ENCODE data around the gene MIA2. TPM values are rescaled to one million over a fixed set of nuclear protein-coding genes. Genes with fewer than 3 reads are reported as not detected.

MIA2 gene
- polyA plus RNA-seq, 1 of the 3 experiments (the other 2 are of a cell fraction) = 2.6 TPM

DNA sequence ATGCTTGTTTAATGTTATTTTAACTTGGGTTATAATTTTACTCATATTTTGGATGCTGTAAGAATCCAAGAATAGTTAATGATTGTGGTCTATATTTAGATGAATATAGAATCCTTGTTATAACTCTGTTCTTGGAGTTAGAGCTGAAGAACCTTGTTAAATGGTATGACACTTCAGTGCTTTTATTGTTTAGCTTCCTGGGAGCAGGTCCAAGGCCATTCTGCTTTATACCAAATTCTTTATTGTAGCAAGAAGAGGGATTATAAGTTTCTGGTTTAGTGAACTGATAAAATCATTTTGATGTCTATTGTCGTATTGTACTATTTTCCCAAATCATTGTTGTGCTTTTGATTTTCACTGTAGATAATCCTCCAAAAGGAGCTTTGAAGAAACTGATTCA lies 69.4 kb downstream of the MIA2 start:
- Histone ChIP-seq H3K27ac (ENCODE audit: low read depth in 2 of 2, low read length in 1 of 2) (no peak overlapping the region), H3K4me3 (ENCODE audit: low read depth in 2 of 2, low read length in 1 of 2) (no peak overlapping the region), H3K4me1 (ENCODE audit: control insufficient read depth in 1 of 2, insufficient read depth in 2 of 2, low read depth in 1 of 2, low read length in 1 of 2) (peaks cover 0 to 4% of the 10 kb centered on the region in 2 experiments; a peak in 1 of 4 replicates), H3K9me3 (no peaks in the 10 kb centered on the region), H3K79me2 (ENCODE audit: insufficient read depth) (no peaks in the 10 kb centered on the region), H2AFZ (ENCODE audit: low read depth) (no peak overlapping the region), H3K27me3 (ENCODE audit: insufficient read depth) (no peaks in the 10 kb centered on the region), H3K4me2 (no peak overlapping the region), H3K36me3 (replicated peaks in 1 of 2; ENCODE audit: control insufficient read depth in 1 of 2, insufficient read depth in 2 of 2, low read length in 1 of 2) (peaks cover 0 to 4% of the 10 kb centered on the region in 2 experiments), H4K20me1 (ENCODE audit: insufficient read depth) (no peaks in the 10 kb centered on the region), H3F3A (replicated peaks; ENCODE audit: insufficient read depth) (no peaks in the 10 kb centered on the region), H3K9ac (no peak overlapping the region), H3K9me2 (no peaks in the 10 kb centered on the region)
- ChIA-PET CTCF (no interaction called here), POLR2A (no interaction called here)
- no peak for DNase-seq
- 83% methylated on average over 1 of the region's 1 CpG for WGBS (ENCODE audit: low lambda C conversion rate)
- TF ChIP-seq GABPA (IDR thresholded peaks at IDR 0.05; ENCODE audit: low read depth) = no peak
- TF ChIP-seq RXRA (IDR thresholded peaks at IDR 0.05; ENCODE audit: borderline replicate concordance, low read depth) = no peak
- TF ChIP-seq MXI1 (IDR thresholded peaks at IDR 0.05; ENCODE audit: low read depth, low read length) = no peak
- TF ChIP-seq TCF12 (IDR thresholded peaks at IDR 0.05) = no peak
- no peak for TF ChIP-seq EP300 (IDR thresholded peaks at IDR 0.05; ENCODE audit: borderline replicate concordance in 1 of 2, low read depth in 1 of 2, low read length in 1 of 2)
- no peak for TF ChIP-seq POLR2AphosphoS5 (IDR thresholded peaks at IDR 0.05; ENCODE audit: low read depth, low read length)
- no peak for TF ChIP-seq ELF1 (IDR thresholded peaks at IDR 0.05)
- TF ChIP-seq, protein P1, sequence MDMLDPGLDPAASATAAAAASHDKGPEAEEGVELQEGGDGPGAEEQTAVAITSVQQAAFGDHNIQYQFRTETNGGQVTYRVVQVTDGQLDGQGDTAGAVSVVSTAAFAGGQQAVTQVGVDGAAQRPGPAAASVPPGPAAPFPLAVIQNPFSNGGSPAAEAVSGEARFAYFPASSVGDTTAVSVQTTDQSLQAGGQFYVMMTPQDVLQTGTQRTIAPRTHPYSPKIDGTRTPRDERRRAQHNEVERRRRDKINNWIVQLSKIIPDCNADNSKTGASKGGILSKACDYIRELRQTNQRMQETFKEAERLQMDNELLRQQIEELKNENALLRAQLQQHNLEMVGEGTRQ (IDR thresholded peaks at IDR 0.05; ENCODE audit: borderline replicate concordance, low read depth, low read length) = no peak
- TF ChIP-seq, protein P2, sequence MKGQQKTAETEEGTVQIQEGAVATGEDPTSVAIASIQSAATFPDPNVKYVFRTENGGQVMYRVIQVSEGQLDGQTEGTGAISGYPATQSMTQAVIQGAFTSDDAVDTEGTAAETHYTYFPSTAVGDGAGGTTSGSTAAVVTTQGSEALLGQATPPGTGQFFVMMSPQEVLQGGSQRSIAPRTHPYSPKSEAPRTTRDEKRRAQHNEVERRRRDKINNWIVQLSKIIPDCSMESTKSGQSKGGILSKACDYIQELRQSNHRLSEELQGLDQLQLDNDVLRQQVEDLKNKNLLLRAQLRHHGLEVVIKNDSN (IDR thresholded peaks at IDR 0.05; ENCODE audit: borderline replicate concordance, low read depth) = no peak

DNA sequence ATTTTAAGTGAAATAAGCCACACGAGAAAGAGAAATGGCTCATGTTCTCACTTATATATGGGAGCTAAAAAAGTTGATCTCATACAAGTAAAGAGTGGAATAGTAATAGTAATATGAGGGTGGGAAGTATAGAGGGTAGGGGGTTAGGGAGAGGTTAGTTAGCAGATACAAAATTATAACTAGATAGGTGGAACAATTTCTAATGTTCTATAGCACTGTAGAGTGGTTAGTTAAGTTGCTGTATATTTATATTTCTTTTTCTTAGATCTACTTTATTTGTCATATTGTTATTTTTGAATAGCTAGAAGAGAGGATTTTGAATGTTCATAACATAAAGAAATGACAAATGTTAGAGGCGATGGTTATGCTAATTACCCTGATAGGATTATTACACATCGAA lies 74.1 kb downstream of the MIA2 start:
- CTCF ChIA-PET = no interaction called here
- H3K4me2 ChIP-seq = no peak overlapping the region
- POLR2A ChIA-PET = no interaction called here
- H3K9me2 ChIP-seq = no peaks in the 10 kb centered on the region
- no peak overlapping the region for H3K4me3 ChIP-seq (ENCODE audit: low read depth in 2 of 2, low read length in 1 of 2)
- H3K27ac ChIP-seq (ENCODE audit: low read depth in 2 of 2, low read length in 1 of 2) = no peak overlapping the region
- H3F3A ChIP-seq (replicated peaks; ENCODE audit: insufficient read depth) = no peaks in the 10 kb centered on the region
- no peak overlapping the region for H2AFZ ChIP-seq (ENCODE audit: low read depth)
- H3K4me1 ChIP-seq (ENCODE audit: control insufficient read depth in 1 of 2, insufficient read depth in 2 of 2, low read depth in 1 of 2, low read length in 1 of 2) = peaks cover 0 to under 1% of the 10 kb centered on the region in 2 experiments; a peak in 1 of 4 replicates
- H3K9ac ChIP-seq = no peak overlapping the region
- H3K79me2 ChIP-seq (ENCODE audit: insufficient read depth) = no peaks in the 10 kb centered on the region
- H3K27me3 ChIP-seq (ENCODE audit: insufficient read depth) = no peaks in the 10 kb centered on the region
- H3K9me3 ChIP-seq = no peaks in the 10 kb centered on the region
- no peaks in the 10 kb centered on the region for H3K36me3 ChIP-seq (replicated peaks in 1 of 2; ENCODE audit: control insufficient read depth in 1 of 2, insufficient read depth in 2 of 2, low read length in 1 of 2)
- no peak for DNase-seq
- H4K20me1 ChIP-seq (ENCODE audit: insufficient read depth) = no peaks in the 10 kb centered on the region
- WGBS (ENCODE audit: low lambda C conversion rate) = 97% methylated on average over 3 of the region's 3 CpGs
- TF ChIP-seq SIN3A (IDR thresholded peaks at IDR 0.05; ENCODE audit: borderline replicate concordance, low read depth, low read length) = no peak
- TF ChIP-seq SMC3 (IDR thresholded peaks at IDR 0.05; ENCODE audit: low read depth, low read length) = no peak
- TF ChIP-seq RXRA (IDR thresholded peaks at IDR 0.05; ENCODE audit: borderline replicate concordance, low read depth) = no peak
- TF ChIP-seq, protein P3, sequence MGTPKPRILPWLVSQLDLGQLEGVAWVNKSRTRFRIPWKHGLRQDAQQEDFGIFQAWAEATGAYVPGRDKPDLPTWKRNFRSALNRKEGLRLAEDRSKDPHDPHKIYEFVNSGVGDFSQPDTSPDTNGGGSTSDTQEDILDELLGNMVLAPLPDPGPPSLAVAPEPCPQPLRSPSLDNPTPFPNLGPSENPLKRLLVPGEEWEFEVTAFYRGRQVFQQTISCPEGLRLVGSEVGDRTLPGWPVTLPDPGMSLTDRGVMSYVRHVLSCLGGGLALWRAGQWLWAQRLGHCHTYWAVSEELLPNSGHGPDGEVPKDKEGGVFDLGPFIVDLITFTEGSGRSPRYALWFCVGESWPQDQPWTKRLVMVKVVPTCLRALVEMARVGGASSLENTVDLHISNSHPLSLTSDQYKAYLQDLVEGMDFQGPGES (IDR thresholded peaks at IDR 0.05; ENCODE audit: low read depth, low read length) = no peak
- TF ChIP-seq CHD2 (IDR thresholded peaks at IDR 0.05; ENCODE audit: low read length, partially characterized antibody) = no peak
- TF ChIP-seq RAD21 (IDR thresholded peaks at IDR 0.05; ENCODE audit: low read length) = no peak
- TF ChIP-seq MEF2A (IDR thresholded peaks at IDR 0.05; ENCODE audit: borderline replicate concordance, low read depth) = no peak
- TF ChIP-seq, protein P4, sequence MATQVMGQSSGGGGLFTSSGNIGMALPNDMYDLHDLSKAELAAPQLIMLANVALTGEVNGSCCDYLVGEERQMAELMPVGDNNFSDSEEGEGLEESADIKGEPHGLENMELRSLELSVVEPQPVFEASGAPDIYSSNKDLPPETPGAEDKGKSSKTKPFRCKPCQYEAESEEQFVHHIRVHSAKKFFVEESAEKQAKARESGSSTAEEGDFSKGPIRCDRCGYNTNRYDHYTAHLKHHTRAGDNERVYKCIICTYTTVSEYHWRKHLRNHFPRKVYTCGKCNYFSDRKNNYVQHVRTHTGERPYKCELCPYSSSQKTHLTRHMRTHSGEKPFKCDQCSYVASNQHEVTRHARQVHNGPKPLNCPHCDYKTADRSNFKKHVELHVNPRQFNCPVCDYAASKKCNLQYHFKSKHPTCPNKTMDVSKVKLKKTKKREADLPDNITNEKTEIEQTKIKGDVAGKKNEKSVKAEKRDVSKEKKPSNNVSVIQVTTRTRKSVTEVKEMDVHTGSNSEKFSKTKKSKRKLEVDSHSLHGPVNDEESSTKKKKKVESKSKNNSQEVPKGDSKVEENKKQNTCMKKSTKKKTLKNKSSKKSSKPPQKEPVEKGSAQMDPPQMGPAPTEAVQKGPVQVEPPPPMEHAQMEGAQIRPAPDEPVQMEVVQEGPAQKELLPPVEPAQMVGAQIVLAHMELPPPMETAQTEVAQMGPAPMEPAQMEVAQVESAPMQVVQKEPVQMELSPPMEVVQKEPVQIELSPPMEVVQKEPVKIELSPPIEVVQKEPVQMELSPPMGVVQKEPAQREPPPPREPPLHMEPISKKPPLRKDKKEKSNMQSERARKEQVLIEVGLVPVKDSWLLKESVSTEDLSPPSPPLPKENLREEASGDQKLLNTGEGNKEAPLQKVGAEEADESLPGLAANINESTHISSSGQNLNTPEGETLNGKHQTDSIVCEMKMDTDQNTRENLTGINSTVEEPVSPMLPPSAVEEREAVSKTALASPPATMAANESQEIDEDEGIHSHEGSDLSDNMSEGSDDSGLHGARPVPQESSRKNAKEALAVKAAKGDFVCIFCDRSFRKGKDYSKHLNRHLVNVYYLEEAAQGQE (IDR thresholded peaks at IDR 0.05; ENCODE audit: low read depth, low read length) = no peak
- no peak for TF ChIP-seq EZH2phosphoT487 (IDR thresholded peaks at IDR 0.05; ENCODE audit: borderline replicate concordance, low read depth)
- no peak for TF ChIP-seq RFX5 (IDR thresholded peaks at IDR 0.05; ENCODE audit: low read length)
- TF ChIP-seq, protein P5, sequence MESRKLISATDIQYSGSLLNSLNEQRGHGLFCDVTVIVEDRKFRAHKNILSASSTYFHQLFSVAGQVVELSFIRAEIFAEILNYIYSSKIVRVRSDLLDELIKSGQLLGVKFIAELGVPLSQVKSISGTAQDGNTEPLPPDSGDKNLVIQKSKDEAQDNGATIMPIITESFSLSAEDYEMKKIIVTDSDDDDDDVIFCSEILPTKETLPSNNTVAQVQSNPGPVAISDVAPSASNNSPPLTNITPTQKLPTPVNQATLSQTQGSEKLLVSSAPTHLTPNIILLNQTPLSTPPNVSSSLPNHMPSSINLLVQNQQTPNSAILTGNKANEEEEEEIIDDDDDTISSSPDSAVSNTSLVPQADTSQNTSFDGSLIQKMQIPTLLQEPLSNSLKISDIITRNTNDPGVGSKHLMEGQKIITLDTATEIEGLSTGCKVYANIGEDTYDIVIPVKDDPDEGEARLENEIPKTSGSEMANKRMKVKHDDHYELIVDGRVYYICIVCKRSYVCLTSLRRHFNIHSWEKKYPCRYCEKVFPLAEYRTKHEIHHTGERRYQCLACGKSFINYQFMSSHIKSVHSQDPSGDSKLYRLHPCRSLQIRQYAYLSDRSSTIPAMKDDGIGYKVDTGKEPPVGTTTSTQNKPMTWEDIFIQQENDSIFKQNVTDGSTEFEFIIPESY (IDR thresholded peaks at IDR 0.05; ENCODE audit: borderline replicate concordance, low read depth) = no peak
- TF ChIP-seq ELF1 (IDR thresholded peaks at IDR 0.05) = no peak
- no peak for TF ChIP-seq FOSL2 (IDR thresholded peaks at IDR 0.05; ENCODE audit: borderline replicate concordance, low read depth)
- TF ChIP-seq FOXJ3 (CRISPR knock-in tag; IDR thresholded peaks at IDR 0.05) = no peak
